K562 (cell line): Measurements from ENCODE around the gene IGF2. TPM values are rescaled to one million over a fixed set of nuclear protein-coding genes. Genes with fewer than 3 reads are reported as not detected.
A peak's percentile ranks its signal among the peaks of the same experiment; 100 is the strongest.

Source experiments
- ATAC-seq: fragments of 200-7000 bp; cut with Tn5 transposase; 3 replicates; pipeline ENCODE4 v1.9.1; 2020; ENCODE audit warnings: moderate library complexity
- BruUV-seq: library from RNA; stranded (reverse); fragments of 400-500 nt; replicated peaks from 2 replicates; lab custom pipeline; 2021; lab: Mats Ljungman, UMichigan
- CTCF ChIA-PET: fragments of 300-600 bp; formaldehyde crosslinking; extraction: SDS; loops from one replicate; lab custom pipeline; 2021; ENCODE audit warnings: low intra/inter-chr PET ratio; lab: Yijun Ruan, JAX
- POLR2A ChIA-PET: fragments of 300-600, 350-650 bp; sonication (Branson Sonifier 250); formaldehyde crosslinking; extraction: SDS; loops from one replicate; lab custom pipeline; 2021; ENCODE audit warnings: antibody characterized with exemption, inconsistent platforms; lab: Yijun Ruan, JAX
- DNase-seq, 4 experiments: peaks; one replicate each; pipeline versions ENCODE4 v3.0.0 to v3.0.0-alpha.2; 2011 to 2018; ENCODE audit warnings: low spot score in 3 of 4, mixed read lengths in 3 of 4; ENCODE audit errors: extremely low read depth in 1 of 4
- FAIRE-seq: peaks from 2 replicates; lab custom pipeline; 2011; peaks lifted over from hg19 to GRCh38; lab: Jason Lieb, UNC
- H2AFZ ChIP-seq: 2 replicates; pipeline ENCODE4 v1.6.0; 2011; ENCODE audit warnings: low read depth, low read length, control low read depth, inconsistent platforms
- H3K27ac ChIP-seq: fragments of 200-600 bp; 3 replicates; pipeline ENCODE4 v1.8.0; 2011; ENCODE audit warnings: low read depth, mild to moderate bottlenecking, control low read depth, inconsistent platforms, low read length, moderate library complexity, mixed read lengths; ENCODE audit errors: extremely low read depth
- H3K27me3 ChIP-seq, 2 experiments: fragments of 300-600 bp in 1 of 2; 2 replicates in 1 of 2; 3 replicates in 1 of 2; pipeline versions ENCODE4 v1.6.0 to v1.8.0; 2011; ENCODE audit warnings: inconsistent platforms in 2 of 2, low read length in 2 of 2, mild to moderate bottlenecking in 1 of 2, mixed read lengths in 1 of 2, moderate library complexity in 1 of 2; ENCODE audit not compliant: control insufficient read depth in 2 of 2, insufficient read depth in 2 of 2
- H3K36me3 ChIP-seq: fragments of 300-600 bp; 3 replicates; pipeline ENCODE4 v1.8.0; 2011; ENCODE audit warnings: mild to moderate bottlenecking, low read length, inconsistent platforms; ENCODE audit not compliant: control insufficient read depth, insufficient read depth
- H3K4me1 ChIP-seq, 2 experiments: fragments of 200-600 bp in 1 of 2; replicated peaks in 1 of 2; 2 replicates in 1 of 2; 3 replicates in 1 of 2; pipeline versions ENCODE4 v1.5.1 to v1.8.0; 2011; ENCODE audit warnings: inconsistent platforms in 2 of 2, low read length in 2 of 2, mild to moderate bottlenecking in 1 of 2, mixed read lengths in 1 of 2, moderate library complexity in 1 of 2; ENCODE audit not compliant: control insufficient read depth in 2 of 2, insufficient read depth in 2 of 2
- H3K4me2 ChIP-seq: 2 replicates; pipeline ENCODE4 v1.6.1; 2011; ENCODE audit warnings: low read length, control low read depth, inconsistent platforms, mixed read lengths; ENCODE audit not compliant: insufficient read depth
- H3K4me3 ChIP-seq: fragments of 200-600 bp; sonication (generic), shearing (Covaris generic); 2 replicates; pipeline ENCODE4 v1.5.1; 2016; ENCODE audit warnings: control low read depth, inconsistent platforms
- H3K79me2 ChIP-seq: fragments of 200-600 bp; 3 replicates; pipeline ENCODE4 v1.8.0; 2011; ENCODE audit warnings: low read length, inconsistent platforms; ENCODE audit not compliant: control insufficient read depth, insufficient read depth
- H3K9ac ChIP-seq, 2 experiments: 2 replicates each; pipeline versions ENCODE4 v1.6.0 to v1.6.1; 2011; ENCODE audit warnings: low read depth in 2 of 2, low read length in 2 of 2, control low read depth in 1 of 2, inconsistent platforms in 1 of 2, mild to moderate bottlenecking in 1 of 2, mixed read lengths in 1 of 2; ENCODE audit not compliant: insufficient read depth in 1 of 2
- H3K9me1 ChIP-seq: one replicate; pipeline ENCODE4 v1.6.0; 2011; ENCODE audit warnings: inconsistent platforms, mild to moderate bottlenecking, low read length, moderate library complexity; ENCODE audit not compliant: control insufficient read depth, insufficient read depth
- H3K9me3 ChIP-seq: replicated peaks from 2 replicates; pipeline ENCODE4 v1.5.1; 2011; ENCODE audit warnings: low read depth, low read length, inconsistent platforms; ENCODE audit not compliant: control insufficient read depth, insufficient read depth
- H4K20me1 ChIP-seq: replicated peaks from 2 replicates; pipeline ENCODE4 v1.6.1; 2011; ENCODE audit warnings: low read length, inconsistent platforms, mixed read lengths; ENCODE audit not compliant: control insufficient read depth, insufficient read depth
- CTCF ChIP-seq, 3 experiments: IDR thresholded peaks in 2 of 3; conservative IDR thresholded peaks in 1 of 3; 2 replicates each; pipeline ENCODE4 v1.5.1; 2011 to 2012; ENCODE audit warnings: low read length in 3 of 3, mild to moderate bottlenecking in 3 of 3, control low read depth in 2 of 3, improper control_type of control experiment in 1 of 3, inconsistent platforms in 1 of 3, low read depth in 1 of 3, mixed read lengths in 1 of 3, moderate library complexity in 1 of 3; ENCODE audit not compliant: insufficient read depth in 2 of 3
- RAD21 ChIP-seq, 2 experiments: fragments of 250-450 bp in 1 of 2; fragments of 450-650 bp in 1 of 2; sonication (Bioruptor Pico) in 1 of 2; formaldehyde crosslinking in 1 of 2; IDR thresholded peaks in 1 of 2; conservative IDR thresholded peaks in 1 of 2; 2 replicates each; pipeline versions ENCODE4 v1.4.0 to v1.8.0; 2020 to 2022; ENCODE audit warnings: mild to moderate bottlenecking in 2 of 2, moderate library complexity in 1 of 2
- ZNF431 ChIP-seq: sonication (generic); formaldehyde crosslinking; IDR thresholded peaks from 2 replicates; pipeline ENCODE4 v1.8.0; 2022; ENCODE audit warnings: mild to moderate bottlenecking, missing genetic modification reagents
- WGBS: fragments of 100-300 bp; shearing (Covaris generic); methylation state at CpG from one replicate; pipeline ENCODE4 v1.1.6; 2016; ENCODE audit warnings: low coverage, mixed read lengths; ENCODE audit not compliant: insufficient coverage; ENCODE audit errors: missing lambda C conversion rate; 5-methylcytosine and 5-hydroxymethylcytosine counted together
- in situ Hi-C: fragments of 300-500 bp; cut with MboI; formaldehyde crosslinking; loops from 4 replicates; pipeline ENCODE4 v1.15.0; 2018; ENCODE audit warnings: inconsistent platforms, mixed read lengths
- intact Hi-C: fragments of 100-400 bp; cut with micrococcal nuclease; formaldehyde crosslinking; loops from 2 replicates; pipeline ENCODE4 v1.14.2; 2022
- polyA plus RNA-seq, 8 experiments: library from polyadenylated mRNA; depleted of rRNA in 4 of 8; stranded (reverse) in 5 of 8; unstranded in 3 of 8; fragments of >200 nt; fragmentation: Nextera tagmentation in 2 of 8; fragmentation: Illumina TruSeq in 1 of 8; extraction: Ambion mirVana in 2 of 8; extraction: Trizol in 1 of 8; gene quantifications; 2 replicates each; pipeline versions ENCODE4 v1.2.1 to v1.2.3, GENCODE V29; 2011 to 2014; ENCODE audit warnings: inconsistent platforms in 1 of 8, missing spikeins in 1 of 8
- total RNA-seq, 7 experiments: library from RNA; depleted of rRNA in 6 of 7; stranded (reverse); fragments of >200 nt in 6 of 7; fragmentation: Illumina TruSeq in 2 of 7; extraction: Trizol in 2 of 7; gene quantifications; 2 replicates each; pipeline versions ENCODE4 v1.2.1 to v1.2.3, GENCODE V29; 2011 to 2021; ENCODE audit warnings: low replicate concordance in 1 of 7

The IGF2 gene
- total and polyA plus RNA-seq, 9 of the 15 experiments (the other 6 are each of a cell fraction or from before 2014, with no cell fraction given), result 0.16 TPM; not detected in 8

GRCh38 chr11:2149864-2150847 is 11.0 kb upstream of the IGF2 start:
- POLR2A ChIA-PET, result interaction anchor here (1.7 kb wide), 2 partner anchors 116 to 120 kb away, joined by 5 to 6 read pairs; no protein-coding TSS in a partner anchor
- 0% methylated on average over 11 of the region's 11 CpGs for WGBS
- in situ Hi-C loops, result loop anchor here (10.0 kb wide), 2 partner anchors 295 to 455 kb away; partner anchors contain the start of genes KRTAP5-6 and LSP1
- Histone ChIP-seq H3K4me1 (peaks cover 0 to 14% of the 10 kb centered on the region in 2 experiments; a peak in 1 of 5 replicates), H3K9me1 (no peaks in the 10 kb centered on the region), H3K27me3 (peaks cover 4 to 56% of the 10 kb centered on the region in 2 experiments; a peak in 3 of 5 replicates), H4K20me1 (peaks cover 29% of the 10 kb centered on the region; the same call in 1 of the 2 replicates), H3K9me3 (no peaks in the 10 kb centered on the region), H3K4me2 (no peak overlapping the region), H3K79me2 (no peaks in the 10 kb centered on the region), H2AFZ (no peak overlapping the region), H3K27ac (no peak overlapping the region), H3K4me3 (no peak overlapping the region), H3K36me3 (no peaks in the 10 kb centered on the region), H3K9ac (no peak overlapping the region)
- BruUV-seq, result no TSS peak
- FAIRE-seq, result peak; percentile 35
- no peak for DNase-seq
- ATAC-seq, result no peak
- CTCF ChIA-PET, result interaction anchor here (0.7 to 3.7 kb wide), 4 partner anchors 113 to 327 kb away, joined by 3 to 111 read pairs (median 8); no protein-coding TSS in a partner anchor
- intact Hi-C loops, result loop anchor here (5.0 kb wide), 1 partner anchor 323 kb away; no protein-coding TSS in a partner anchor
- TF ChIP-seq ZNF431 (CRISPR knock-in tag) (no peak), RAD21 (CRISPR knock-in tag; conservative IDR thresholded peaks at IDR 0.05 in 1 of 2, IDR thresholded peaks at IDR 0.05 in 1 of 2) (peak in 1 of 2 experiments; percentile 50; a peak in 2 of 4 replicates), CTCF (IDR thresholded peaks at IDR 0.05 in 2 of 3, conservative IDR thresholded peaks at IDR 0.05 in 1 of 3; ENCODE audit: insufficient read depth in 2 of 3, low read depth in 1 of 3, low read length in 3 of 3) (peak; percentile 30 to 45 (median 41); a peak in 4 of 6 replicates)
